ENCODE data around the gene POLDIP2. TPM values are rescaled to one million over a fixed set of nuclear protein-coding genes. Genes with fewer than 3 reads are reported as not detected.

The POLDIP2 gene
- total and polyA plus RNA-seq, 2 of the 13 experiments (the other 11 are each of a cell fraction or from before 2014, with no cell fraction given) = 85.9 to 114 TPM

- no peak for TF ChIP-seq AKNA (CRISPR knock-in tag; IDR thresholded peaks at IDR 0.05; ENCODE audit: borderline replicate concordance)
- no peak for TF ChIP-seq E2F1 (CRISPR knock-in tag; IDR thresholded peaks at IDR 0.05)
- no peak for TF ChIP-seq SKI (IDR thresholded peaks at IDR 0.05; ENCODE audit: partially characterized antibody)
- 0 out of 2 replicates have a peak, but pooled peaks have one; percentile 3 for TF ChIP-seq PAX8 (CRISPR knock-in tag; IDR thresholded peaks at IDR 0.05; ENCODE audit: borderline replicate concordance)
- TF ChIP-seq ZNF572 (CRISPR knock-in tag; IDR thresholded peaks at IDR 0.05) = no peak
- no peak for TF ChIP-seq PAWR (CRISPR knock-in tag; IDR thresholded peaks at IDR 0.05; ENCODE audit: borderline replicate concordance)
- no peak for TF ChIP-seq ZNF775 (CRISPR knock-in tag; IDR thresholded peaks at IDR 0.05; ENCODE audit: borderline replicate concordance)
- TF ChIP-seq KAT7 (CRISPR knock-in tag; IDR thresholded peaks at IDR 0.05; ENCODE audit: borderline replicate concordance) = no peak
- TF ChIP-seq EED (CRISPR knock-in tag; IDR thresholded peaks at IDR 0.05) = peak; percentile 32; the same call in 1 of the 2 replicates
- TF ChIP-seq ZNF710 (CRISPR knock-in tag; IDR thresholded peaks at IDR 0.05; ENCODE audit: borderline replicate concordance) = no peak
- no peak for TF ChIP-seq ZGPAT (CRISPR knock-in tag; IDR thresholded peaks at IDR 0.05)
These were observed 21.1 kb downstream of the POLDIP2 start (continued) for GRCh38 chr17:28335959-28336871.
